Erythroblast (primary cell): ENCODE measurements around the gene DNAH2.

ENCODE experiments used
- GATA1 ChIP-seq: IDR thresholded peaks from 2 replicates; pipeline ENCODE4 v1.6.1; 2011; ENCODE audit warnings: low read depth, mild to moderate bottlenecking, control low read depth, low read length, moderate library complexity
- POLR2A ChIP-seq: IDR thresholded peaks from 2 replicates; pipeline ENCODE4 v1.6.1; 2011; ENCODE audit warnings: mild to moderate bottlenecking, low read length

DNA sequence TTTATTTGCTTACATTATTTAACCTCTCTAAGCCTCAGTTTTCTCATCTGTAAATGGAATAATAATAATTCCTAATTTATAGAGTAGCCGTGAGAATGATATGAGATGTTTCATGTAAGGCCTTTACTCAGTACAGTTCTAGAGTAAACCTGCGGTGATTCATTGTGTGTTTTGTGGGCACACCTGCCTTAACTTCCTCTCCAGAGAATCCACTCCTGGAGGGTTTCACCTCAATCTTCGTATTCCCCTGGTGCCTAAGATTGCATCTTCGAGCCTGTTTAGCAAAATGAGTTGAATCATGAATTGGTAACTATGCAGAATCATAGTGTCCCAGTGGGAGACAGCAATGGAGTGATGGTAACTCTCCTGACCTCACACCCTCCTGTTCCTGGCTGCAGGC, 52.3 kb downstream of the DNAH2 start:
- TF ChIP-seq POLR2A, result no peak
- no peak for TF ChIP-seq GATA1
